HepG2 (cell line): Measurements from ENCODE around the gene ZNF844. TPM values are rescaled to one million over a fixed set of nuclear protein-coding genes. Genes with fewer than 3 reads are reported as not detected.

Experiments
- ARNT2 ChIP-seq: sonication (generic); formaldehyde crosslinking; IDR thresholded peaks from 2 replicates; pipeline ENCODE4 v1.8.0; 2022; ENCODE audit warnings: mild to moderate bottlenecking, low read depth, missing genetic modification reagents, moderate library complexity
- CEBPG ChIP-seq: IDR thresholded peaks from 2 replicates; pipeline ENCODE4 v1.6.1; 2016
- CENPX ChIP-seq: sonication (generic); formaldehyde crosslinking; IDR thresholded peaks from 2 replicates; pipeline ENCODE4 v1.9.0; 2021; ENCODE audit warnings: mild to moderate bottlenecking, missing genetic modification reagents, moderate library complexity
- EED ChIP-seq: sonication (generic); formaldehyde crosslinking; IDR thresholded peaks from 2 replicates; pipeline ENCODE4 v1.5.0; 2020; ENCODE audit warnings: mild to moderate bottlenecking, missing genetic modification reagents
- FOSL1 ChIP-seq: sonication (generic); formaldehyde crosslinking; IDR thresholded peaks from 2 replicates; pipeline ENCODE4 v1.9.0; 2021; ENCODE audit warnings: missing genetic modification reagents, borderline replicate concordance
- FOXJ3 ChIP-seq: sonication (generic); formaldehyde crosslinking; IDR thresholded peaks from 2 replicates; pipeline ENCODE4 v1.4.0; 2020; ENCODE audit warnings: missing genetic modification reagents, mild to moderate bottlenecking, borderline replicate concordance
- FOXO1 ChIP-seq: sonication (generic); formaldehyde crosslinking; IDR thresholded peaks from 2 replicates; pipeline ENCODE4 v1.4.0; 2020; ENCODE audit warnings: missing genetic modification reagents
- FOXP1 ChIP-seq, 2 experiments: fragments of 450-650 bp in 1 of 2; IDR thresholded peaks; 2 replicates each; pipeline ENCODE4 v1.6.1; 2017 to 2018; ENCODE audit warnings: antibody characterized with exemption in 1 of 2
- HNRNPH1 ChIP-seq: fragments of 200-400 bp; formaldehyde crosslinking; optimal IDR thresholded peaks from 2 replicates; pipeline ENCODE3; 2017; ENCODE audit warnings: mild to moderate bottlenecking, low read depth, low read length
- HOXA9 ChIP-seq: sonication (generic); formaldehyde crosslinking; IDR thresholded peaks from 2 replicates; pipeline ENCODE4 v1.8.1; 2022; ENCODE audit warnings: missing genetic modification reagents, mild to moderate bottlenecking, moderate library complexity, borderline replicate concordance
- IRF9 ChIP-seq: sonication (generic); formaldehyde crosslinking; IDR thresholded peaks from 2 replicates; pipeline ENCODE4 v1.8.0; 2022; ENCODE audit warnings: missing genetic modification reagents, mild to moderate bottlenecking, borderline replicate concordance
- JUN ChIP-seq: sonication (generic); formaldehyde crosslinking; IDR thresholded peaks from 2 replicates; pipeline ENCODE4 v1.4.0; 2020; ENCODE audit warnings: mild to moderate bottlenecking, missing genetic modification reagents
- KLF6 ChIP-seq: IDR thresholded peaks from 2 replicates; pipeline ENCODE4 v1.8.0; 2016; ENCODE audit warnings: missing biosample characterization, missing genetic modification reagents
- MED1 ChIP-seq: sonication (generic); formaldehyde crosslinking; IDR thresholded peaks from 2 replicates; pipeline ENCODE4 v1.4.0; 2020; ENCODE audit warnings: missing genetic modification reagents
- MTA3 ChIP-seq: sonication (generic); formaldehyde crosslinking; IDR thresholded peaks from 2 replicates; pipeline ENCODE4 v1.4.0; 2020; ENCODE audit warnings: missing genetic modification reagents
- RARA ChIP-seq: IDR thresholded peaks from 2 replicates; pipeline ENCODE4 v1.6.1; 2016; ENCODE audit warnings: missing genetic modification reagents, missing compliant biosample characterization
- SKI ChIP-seq: fragments of 450-650 bp; IDR thresholded peaks from one replicate; pipeline ENCODE4 v1.6.1; 2018; ENCODE audit warnings: mild to moderate bottlenecking; ENCODE audit not compliant: partially characterized antibody
- TCF7 ChIP-seq: sonication (generic); IDR thresholded peaks from 2 replicates; pipeline ENCODE4 v1.6.1; 2016; ENCODE audit warnings: antibody characterized with exemption, low read depth
- TRIM24 ChIP-seq: sonication (generic); formaldehyde crosslinking; IDR thresholded peaks from 2 replicates; pipeline ENCODE4 v1.8.0; 2022; ENCODE audit warnings: mild to moderate bottlenecking, missing genetic modification reagents
- ZFP90 ChIP-seq: sonication (generic); formaldehyde crosslinking; IDR thresholded peaks from 2 replicates; pipeline ENCODE4 v1.8.0; 2022; ENCODE audit warnings: missing genetic modification reagents, mild to moderate bottlenecking, inconsistent platforms, borderline replicate concordance
- ZNF451 ChIP-seq: sonication (generic); formaldehyde crosslinking; IDR thresholded peaks from 2 replicates; pipeline ENCODE4 v1.5.0; 2020; ENCODE audit warnings: mild to moderate bottlenecking, missing genetic modification reagents
- ZNF547 ChIP-seq: sonication (generic); formaldehyde crosslinking; IDR thresholded peaks from 2 replicates; pipeline ENCODE4 v1.5.1; 2020; ENCODE audit warnings: mild to moderate bottlenecking, missing genetic modification reagents
- polyA plus RNA-seq, 8 experiments: library from polyadenylated mRNA; depleted of rRNA in 3 of 8; stranded (reverse) in 7 of 8; unstranded in 1 of 8; fragments of >200 nt; fragmentation: Illumina TruSeq in 4 of 8; extraction: Trizol in 4 of 8; gene quantifications; 2 replicates each; pipeline versions ENCODE4 v1.2.1 to v1.2.3, GENCODE V29; 2011 to 2016; ENCODE audit warnings: low read depth in 4 of 8, missing spikeins in 1 of 8, mixed read lengths in 1 of 8; ENCODE audit not compliant: insufficient read depth in 1 of 8
- total RNA-seq, 5 experiments: library from RNA; depleted of rRNA; stranded (reverse); fragments of >200 nt; fragmentation: Illumina TruSeq; extraction: Trizol; gene quantifications; 2 replicates each; pipeline ENCODE4 v1.2.3, GENCODE V29; 2016; ENCODE audit warnings: low read depth in 1 of 5
- TF ChIP-seq, protein P1 (sequence below): sonication (generic); formaldehyde crosslinking; conservative IDR thresholded peaks from 2 replicates; pipeline ENCODE4 v1.8.0; 2022; ENCODE audit warnings: missing genetic modification reagents
- TF ChIP-seq, protein P2 (sequence below): sonication (generic); formaldehyde crosslinking; IDR thresholded peaks from 2 replicates; pipeline ENCODE4 v1.8.0; 2022; ENCODE audit warnings: missing genetic modification reagents, mild to moderate bottlenecking, inconsistent platforms, borderline replicate concordance
- TF ChIP-seq, protein P3 (sequence below): IDR thresholded peaks from 2 replicates; pipeline ENCODE4 v1.6.1; 2016; ENCODE audit warnings: missing genetic modification reagents, missing compliant biosample characterization
- TF ChIP-seq, protein P4 (sequence below): sonication (generic); formaldehyde crosslinking; IDR thresholded peaks from 2 replicates; pipeline ENCODE4 v1.5.1; 2020; ENCODE audit warnings: mild to moderate bottlenecking, missing genetic modification reagents, moderate library complexity

Gene ZNF844
- total and polyA plus RNA-seq, 2 of the 13 experiments (the other 11 are each of a cell fraction or from before 2014, with no cell fraction given), result 1.0 to 3.2 TPM

DNA sequence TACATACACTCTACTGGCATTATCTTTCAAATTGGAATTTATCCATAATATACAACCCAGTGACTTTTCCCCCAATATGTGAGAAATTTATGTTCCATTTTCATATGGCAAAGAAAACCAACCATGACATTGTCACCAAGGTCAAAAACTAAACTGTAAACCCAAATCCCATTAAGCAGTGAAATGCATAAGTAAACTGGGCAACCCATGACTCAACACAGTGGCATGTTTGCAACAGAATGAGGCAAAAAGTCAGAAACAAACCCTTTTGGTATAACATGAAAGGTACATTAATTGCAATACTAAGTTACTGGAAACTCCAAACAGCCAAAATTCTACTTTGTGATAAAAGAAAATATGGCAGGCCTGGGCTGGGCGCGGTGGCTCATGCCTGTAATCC lies 16.7 kb upstream of the ZNF844 start (continued):
- TF ChIP-seq FOSL1 (peak; percentile 84), CENPX (no peak), ZFP90 (CRISPR knock-in tag) (no peak), ARNT2 (CRISPR knock-in tag) (no peak), KLF6 (0 out of 2 replicates have a peak, but pooled peaks have one; percentile 22), RARA (peak; percentile 54), CEBPG (CRISPR knock-in tag) (peak; percentile 42), HNRNPH1 (no peak), TCF7 (no peak), TRIM24 (no peak), MTA3 (CRISPR knock-in tag) (no peak), FOXO1 (peak; percentile 16; the same call in 1 of the 2 replicates), SKI (no peak), JUN (CRISPR knock-in tag) (0 out of 2 replicates have a peak, but pooled peaks have one; percentile 33), HOXA9 (CRISPR knock-in tag) (no peak), MED1 (CRISPR knock-in tag) (peak; percentile 53), FOXP1 (IDR thresholded peaks at IDR 0.05) (no peak), FOXP1 (CRISPR knock-in tag; IDR thresholded peaks at IDR 0.05) (peak; percentile 45), ZNF451 (CRISPR knock-in tag) (no peak), IRF9 (CRISPR knock-in tag) (no peak), ZNF547 (CRISPR knock-in tag) (no peak), EED (CRISPR knock-in tag) (no peak), FOXJ3 (CRISPR knock-in tag) (no peak)
- TF ChIP-seq, protein P1, sequence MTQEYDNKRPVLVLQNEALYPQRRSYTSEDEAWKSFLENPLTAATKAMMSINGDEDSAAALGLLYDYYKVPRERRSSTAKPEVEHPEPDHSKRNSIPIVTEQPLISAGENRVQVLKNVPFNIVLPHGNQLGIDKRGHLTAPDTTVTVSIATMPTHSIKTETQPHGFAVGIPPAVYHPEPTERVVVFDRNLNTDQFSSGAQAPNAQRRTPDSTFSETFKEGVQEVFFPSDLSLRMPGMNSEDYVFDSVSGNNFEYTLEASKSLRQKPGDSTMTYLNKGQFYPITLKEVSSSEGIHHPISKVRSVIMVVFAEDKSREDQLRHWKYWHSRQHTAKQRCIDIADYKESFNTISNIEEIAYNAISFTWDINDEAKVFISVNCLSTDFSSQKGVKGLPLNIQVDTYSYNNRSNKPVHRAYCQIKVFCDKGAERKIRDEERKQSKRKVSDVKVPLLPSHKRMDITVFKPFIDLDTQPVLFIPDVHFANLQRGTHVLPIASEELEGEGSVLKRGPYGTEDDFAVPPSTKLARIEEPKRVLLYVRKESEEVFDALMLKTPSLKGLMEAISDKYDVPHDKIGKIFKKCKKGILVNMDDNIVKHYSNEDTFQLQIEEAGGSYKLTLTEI (CRISPR knock-in tag), result no peak
- TF ChIP-seq, protein P2, sequence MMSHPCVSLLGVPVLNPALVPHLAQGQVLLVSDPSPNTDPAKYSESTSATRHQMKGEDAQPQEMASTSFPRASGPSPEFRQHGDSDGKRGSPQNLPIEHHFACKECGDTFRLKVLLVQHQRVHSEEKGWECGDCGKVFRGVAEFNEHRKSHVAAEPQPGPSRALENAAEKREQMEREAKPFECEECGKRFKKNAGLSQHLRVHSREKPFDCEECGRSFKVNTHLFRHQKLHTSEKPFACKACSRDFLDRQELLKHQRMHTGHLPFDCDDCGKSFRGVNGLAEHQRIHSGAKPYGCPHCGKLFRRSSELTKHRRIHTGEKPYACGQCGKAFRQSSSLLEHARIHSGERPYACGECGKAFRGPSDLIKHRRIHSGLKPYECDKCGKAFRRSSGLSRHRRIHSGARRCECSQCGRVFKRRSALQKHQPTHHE, result no peak
- TF ChIP-seq, protein P3, sequence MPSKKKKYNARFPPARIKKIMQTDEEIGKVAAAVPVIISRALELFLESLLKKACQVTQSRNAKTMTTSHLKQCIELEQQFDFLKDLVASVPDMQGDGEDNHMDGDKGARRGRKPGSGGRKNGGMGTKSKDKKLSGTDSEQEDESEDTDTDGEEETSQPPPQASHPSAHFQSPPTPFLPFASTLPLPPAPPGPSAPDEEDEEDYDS (CRISPR knock-in tag), result no peak
- TF ChIP-seq, protein P4, sequence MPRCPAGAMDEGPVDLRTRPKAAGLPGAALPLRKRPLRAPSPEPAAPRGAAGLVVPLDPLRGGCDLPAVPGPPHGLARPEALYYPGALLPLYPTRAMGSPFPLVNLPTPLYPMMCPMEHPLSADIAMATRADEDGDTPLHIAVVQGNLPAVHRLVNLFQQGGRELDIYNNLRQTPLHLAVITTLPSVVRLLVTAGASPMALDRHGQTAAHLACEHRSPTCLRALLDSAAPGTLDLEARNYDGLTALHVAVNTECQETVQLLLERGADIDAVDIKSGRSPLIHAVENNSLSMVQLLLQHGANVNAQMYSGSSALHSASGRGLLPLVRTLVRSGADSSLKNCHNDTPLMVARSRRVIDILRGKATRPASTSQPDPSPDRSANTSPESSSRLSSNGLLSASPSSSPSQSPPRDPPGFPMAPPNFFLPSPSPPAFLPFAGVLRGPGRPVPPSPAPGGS (CRISPR knock-in tag), result no peak
- TF ChIP-seq, all 625 proteins: peak for 36
